ENCODE measurements around the gene RPS4Y1.
"Not testable (repeated sequence)": the region's sequence is repeated elsewhere in the genome, so short reads cannot be mapped to it uniquely, and the experiment has no call there.

Gene RPS4Y1

DNA sequence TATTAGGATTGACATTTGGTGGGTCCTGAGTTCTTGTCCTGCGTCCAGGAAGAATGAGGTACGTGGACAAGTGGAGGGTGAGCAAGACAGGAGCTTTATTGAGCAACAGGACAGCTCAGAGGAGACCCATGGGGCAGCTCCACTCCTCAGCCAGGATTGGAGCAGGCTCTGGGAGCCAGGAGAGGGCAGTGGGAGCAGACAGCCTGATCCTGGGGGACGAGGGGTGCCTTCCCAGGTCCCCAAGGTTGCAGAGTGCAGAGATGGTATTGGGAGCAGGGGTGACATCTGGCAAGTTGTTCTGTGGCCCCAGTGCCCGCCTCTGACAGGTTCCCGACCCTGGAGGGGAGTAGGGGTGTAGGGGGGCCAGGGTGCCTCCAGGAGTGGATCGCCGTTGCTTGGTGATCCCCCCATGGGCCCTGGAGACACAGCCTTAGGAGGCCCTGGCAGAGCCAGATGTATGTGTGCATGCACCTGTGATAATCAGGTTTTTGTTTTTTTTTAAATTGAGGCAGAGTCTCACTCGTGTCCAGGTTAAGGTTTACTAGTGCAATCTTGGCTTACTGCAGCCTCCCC is 26.7 kb downstream of the RPS4Y1 start:
- no peak overlapping the region for H3K4me2 ChIP-seq (ENCODE audit: low read depth, low read length, poor library complexity, severe bottlenecking)
- no peaks in the 10 kb centered on the region for H3K9me2 ChIP-seq (replicated peaks; ENCODE audit: insufficient read depth, low read length)
- no peak overlapping the region for H3K4me3 ChIP-seq (ENCODE audit: insufficient read depth, low read length, poor library complexity, severe bottlenecking)
- no peak overlapping the region for H3K27ac ChIP-seq (ENCODE audit: low read depth, low read length)
- H3K79me2 ChIP-seq (ENCODE audit: insufficient read depth, low read length): no peaks in the 10 kb centered on the region
- H2AFZ ChIP-seq (ENCODE audit: low read depth, low read length, severe bottlenecking): no peak overlapping the region
- no peak overlapping the region for H3K9ac ChIP-seq (ENCODE audit: low read length)
- no peaks in the 10 kb centered on the region for H3K9me3 ChIP-seq (ENCODE audit: insufficient read depth, low read length)
- H3K36me3 ChIP-seq (ENCODE audit: low read length): no peaks in the 10 kb centered on the region
- TF ChIP-seq, protein P1, sequence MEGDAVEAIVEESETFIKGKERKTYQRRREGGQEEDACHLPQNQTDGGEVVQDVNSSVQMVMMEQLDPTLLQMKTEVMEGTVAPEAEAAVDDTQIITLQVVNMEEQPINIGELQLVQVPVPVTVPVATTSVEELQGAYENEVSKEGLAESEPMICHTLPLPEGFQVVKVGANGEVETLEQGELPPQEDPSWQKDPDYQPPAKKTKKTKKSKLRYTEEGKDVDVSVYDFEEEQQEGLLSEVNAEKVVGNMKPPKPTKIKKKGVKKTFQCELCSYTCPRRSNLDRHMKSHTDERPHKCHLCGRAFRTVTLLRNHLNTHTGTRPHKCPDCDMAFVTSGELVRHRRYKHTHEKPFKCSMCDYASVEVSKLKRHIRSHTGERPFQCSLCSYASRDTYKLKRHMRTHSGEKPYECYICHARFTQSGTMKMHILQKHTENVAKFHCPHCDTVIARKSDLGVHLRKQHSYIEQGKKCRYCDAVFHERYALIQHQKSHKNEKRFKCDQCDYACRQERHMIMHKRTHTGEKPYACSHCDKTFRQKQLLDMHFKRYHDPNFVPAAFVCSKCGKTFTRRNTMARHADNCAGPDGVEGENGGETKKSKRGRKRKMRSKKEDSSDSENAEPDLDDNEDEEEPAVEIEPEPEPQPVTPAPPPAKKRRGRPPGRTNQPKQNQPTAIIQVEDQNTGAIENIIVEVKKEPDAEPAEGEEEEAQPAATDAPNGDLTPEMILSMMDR (IDR thresholded peaks at IDR 0.05; ENCODE audit: insufficient read depth, low read length, poor library complexity, severe bottlenecking): no peak
- no peak for TF ChIP-seq EZH2phosphoT487 (conservative IDR thresholded peaks at IDR 0.05; ENCODE audit: low read length)
- no peaks in the 10 kb centered on the region for H3F3A ChIP-seq (ENCODE audit: insufficient read depth)
- H4K20me1 ChIP-seq (ENCODE audit: low read depth, low read length): no peaks in the 10 kb centered on the region
- H3K27me3 ChIP-seq (ENCODE audit: low read length): no peaks in the 10 kb centered on the region

DNA sequence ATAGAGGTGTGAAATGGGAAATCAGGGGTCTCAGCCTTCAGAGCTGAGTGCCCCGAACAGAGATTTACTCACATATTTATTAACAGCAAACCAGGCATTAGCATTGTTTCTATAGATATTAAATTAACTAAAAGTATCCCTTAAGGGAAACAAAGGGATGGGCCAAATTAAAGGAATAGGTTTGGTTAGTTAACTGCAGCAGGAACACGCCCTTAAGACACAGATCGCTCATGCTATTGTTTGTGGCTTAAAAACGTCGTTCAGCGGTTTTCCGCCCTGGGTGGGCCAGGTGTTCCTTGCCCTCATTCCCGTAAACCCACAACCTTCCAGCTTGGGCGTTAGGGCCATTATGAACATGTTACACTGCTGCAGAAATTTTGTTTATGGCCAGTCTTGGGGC is 30.8 kb downstream of the RPS4Y1 start:
- not testable (repeated sequence) for H3K9me3 ChIP-seq (ENCODE audit: insufficient read depth, low read length)

DNA sequence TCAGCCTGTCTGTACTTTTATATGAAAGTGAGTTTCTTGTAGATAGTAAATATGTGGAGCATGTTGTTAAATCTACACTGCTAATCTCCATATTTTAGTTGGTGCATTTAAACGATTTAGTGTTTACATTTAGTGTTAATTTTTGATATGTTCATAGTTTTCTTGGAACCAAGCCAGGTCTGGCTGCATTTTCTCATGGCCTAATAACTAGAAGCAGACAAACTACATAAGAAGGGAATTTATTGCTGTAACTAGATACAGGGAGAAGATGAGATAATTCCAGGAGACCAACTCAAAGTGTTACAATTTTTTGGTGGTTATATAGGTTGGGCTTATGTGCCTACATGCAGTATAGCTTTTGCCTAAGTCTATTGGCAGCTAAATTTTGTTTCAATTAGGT is 32.8 kb downstream of the RPS4Y1 start:
- no peaks in the 10 kb centered on the region for H3K36me3 ChIP-seq (ENCODE audit: low read length)
- no peak overlapping the region for H3K27ac ChIP-seq (ENCODE audit: low read depth, low read length)
- no peak for TF ChIP-seq EZH2phosphoT487 (conservative IDR thresholded peaks at IDR 0.05; ENCODE audit: low read length)
- TF ChIP-seq, protein P1 (IDR thresholded peaks at IDR 0.05; ENCODE audit: insufficient read depth, low read length, poor library complexity, severe bottlenecking): no peak
- H3F3A ChIP-seq (ENCODE audit: insufficient read depth): no peaks in the 10 kb centered on the region
- H3K4me2 ChIP-seq (ENCODE audit: low read depth, low read length, poor library complexity, severe bottlenecking): no peak overlapping the region
- no peaks in the 10 kb centered on the region for H3K9me2 ChIP-seq (replicated peaks; ENCODE audit: insufficient read depth, low read length)
- H3K27me3 ChIP-seq (ENCODE audit: low read length): no peaks in the 10 kb centered on the region
- no peak overlapping the region for H3K4me3 ChIP-seq (ENCODE audit: insufficient read depth, low read length, poor library complexity, severe bottlenecking)
- H3K9ac ChIP-seq (ENCODE audit: low read length): no peak overlapping the region
- H2AFZ ChIP-seq (ENCODE audit: low read depth, low read length, severe bottlenecking): no peak overlapping the region
- no peaks in the 10 kb centered on the region for H3K9me3 ChIP-seq (ENCODE audit: insufficient read depth, low read length)
- H3K79me2 ChIP-seq (ENCODE audit: insufficient read depth, low read length): no peaks in the 10 kb centered on the region
- H4K20me1 ChIP-seq (ENCODE audit: low read depth, low read length): no peaks in the 10 kb centered on the region

More for the DNA sequence above, 30.8 kb downstream of the RPS4Y1 start:
- not testable (repeated sequence) for H3K79me2 ChIP-seq (ENCODE audit: insufficient read depth, low read length); H3K27me3 ChIP-seq (ENCODE audit: low read length); H3K4me3 ChIP-seq (ENCODE audit: insufficient read depth, low read length, poor library complexity, severe bottlenecking); H3K4me2 ChIP-seq (ENCODE audit: low read depth, low read length, poor library complexity, severe bottlenecking); H3F3A ChIP-seq (ENCODE audit: insufficient read depth); H3K9ac ChIP-seq (ENCODE audit: low read length); H3K36me3 ChIP-seq (ENCODE audit: low read length); H3K9me2 ChIP-seq (replicated peaks; ENCODE audit: insufficient read depth, low read length); H3K27ac ChIP-seq (ENCODE audit: low read depth, low read length); H2AFZ ChIP-seq (ENCODE audit: low read depth, low read length, severe bottlenecking); H4K20me1 ChIP-seq (ENCODE audit: low read depth, low read length)

DNA sequence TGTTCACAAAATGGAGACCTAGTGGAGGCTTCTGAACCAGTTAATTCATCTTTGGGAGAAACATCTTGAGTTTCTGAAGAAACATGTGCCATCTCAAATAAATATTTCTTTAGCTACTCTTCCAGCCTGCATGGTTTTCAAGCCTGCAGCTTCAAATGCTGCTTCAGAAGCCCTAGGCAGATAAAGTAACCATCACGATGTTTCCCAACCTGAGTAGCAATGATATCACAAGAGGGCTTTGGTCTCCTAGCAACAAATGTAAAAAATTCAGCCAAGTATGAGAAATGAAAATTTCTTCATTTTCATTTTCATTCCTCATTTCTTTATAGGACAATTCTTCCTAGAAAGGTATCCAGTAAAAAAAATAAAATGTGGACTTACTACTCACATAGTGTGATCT is 42.2 kb downstream of the RPS4Y1 start:
- Histone ChIP-seq H3F3A (ENCODE audit: insufficient read depth) (no peaks in the 10 kb centered on the region), H3K4me2 (ENCODE audit: low read depth, low read length, poor library complexity, severe bottlenecking) (no peak overlapping the region), H3K79me2 (ENCODE audit: insufficient read depth, low read length) (no peaks in the 10 kb centered on the region), H3K9me2 (replicated peaks; ENCODE audit: insufficient read depth, low read length) (no peaks in the 10 kb centered on the region), H3K4me3 (ENCODE audit: insufficient read depth, low read length, poor library complexity, severe bottlenecking) (no peak overlapping the region), H2AFZ (ENCODE audit: low read depth, low read length, severe bottlenecking) (no peak overlapping the region), H3K27me3 (ENCODE audit: low read length) (no peaks in the 10 kb centered on the region), H3K9me3 (ENCODE audit: insufficient read depth, low read length) (no peaks in the 10 kb centered on the region), H3K36me3 (ENCODE audit: low read length) (no peaks in the 10 kb centered on the region), H3K27ac (ENCODE audit: low read depth, low read length) (no peak overlapping the region), H4K20me1 (ENCODE audit: low read depth, low read length) (no peaks in the 10 kb centered on the region), H3K9ac (ENCODE audit: low read length) (no peak overlapping the region)
- TF ChIP-seq, protein P1 (IDR thresholded peaks at IDR 0.05; ENCODE audit: insufficient read depth, low read length, poor library complexity, severe bottlenecking): no peak
- TF ChIP-seq EZH2phosphoT487 (conservative IDR thresholded peaks at IDR 0.05; ENCODE audit: low read length): no peak
